Effector memory CD8-positive, alpha-beta T cell (primary cell): Measurements from ENCODE around the gene AP3D1.
"Not testable (repeated sequence)": the region's sequence is repeated elsewhere in the genome, so short reads cannot be mapped to it uniquely, and the experiment has no call there.

Experiments
- ATAC-seq: fragments of 150-1000 bp; cut with Tn5 transposase; replicated peaks from 2 replicates; pipeline ENCODE4 v1.10.0; 2021; ENCODE audit warnings: mild to moderate bottlenecking, moderate library complexity
- DNase-seq, 3 experiments: peaks; one replicate each; pipeline ENCODE4 v3.0.0; 2021
- H3K27ac Mint-ChIP-seq, 2 donors: one replicate each; pipeline ENCODE4 v1.8.0; 2022; ENCODE audit warnings: mild to moderate bottlenecking in 2 of 2, mixed read lengths in 2 of 2, moderate library complexity in 2 of 2
- H3K27me3 Mint-ChIP-seq, 2 donors: one replicate each; pipeline ENCODE4 v1.8.0; 2022; ENCODE audit warnings: mixed read lengths in 2 of 2
- H3K36me3 Mint-ChIP-seq: one replicate; pipeline ENCODE4 v1.8.0; 2022; ENCODE audit warnings: mild to moderate bottlenecking, moderate library complexity, mixed read lengths; ENCODE audit not compliant: insufficient read depth
- H3K4me1 Mint-ChIP-seq, 2 donors: one replicate each; pipeline ENCODE4 v1.8.0; 2022; ENCODE audit warnings: low read depth in 2 of 2, mixed read lengths in 2 of 2
- H3K4me3 Mint-ChIP-seq, 2 donors: one replicate each; pipeline ENCODE4 v1.8.0; 2022; ENCODE audit warnings: mild to moderate bottlenecking in 2 of 2, mixed read lengths in 2 of 2, moderate library complexity in 2 of 2
- H3K9me3 Mint-ChIP-seq, 2 donors: one replicate each; pipeline ENCODE4 v1.8.0; 2022; ENCODE audit warnings: mixed read lengths in 2 of 2

AP3D1 gene

DNA sequence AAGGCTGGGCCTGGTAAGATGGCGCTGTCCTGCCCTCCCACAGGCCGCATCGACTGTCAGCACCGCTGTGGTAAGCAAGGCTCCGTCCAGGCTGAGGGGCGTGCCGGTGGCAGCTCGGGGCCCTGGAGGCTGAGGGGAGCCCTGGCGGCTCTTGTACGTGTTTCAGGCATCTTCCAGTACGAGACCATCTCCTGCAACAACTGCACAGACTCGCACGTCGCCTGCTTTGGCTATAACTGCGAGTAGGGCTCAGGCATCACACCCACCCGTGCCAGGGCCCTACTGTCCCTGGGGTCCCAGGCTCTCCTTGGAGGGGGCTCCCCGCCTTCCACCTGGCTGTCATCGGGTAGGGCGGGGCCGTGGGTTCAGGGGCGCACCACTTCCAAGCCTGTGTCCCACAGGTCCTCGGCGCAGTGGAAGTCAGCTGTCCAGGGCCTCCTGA, 53.5 kb downstream of the AP3D1 start:
- peak overlapping the region; percentile 80 to 99 for H3K4me3 Mint-ChIP-seq
- H3K27me3 Mint-ChIP-seq = no peaks in the 10 kb centered on the region
- H3K9me3 Mint-ChIP-seq = no peaks in the 10 kb centered on the region
- ATAC-seq (no peak), DNase-seq (no peak)
- no peak overlapping the region for H3K27ac Mint-ChIP-seq
- H3K4me1 Mint-ChIP-seq = peaks cover 22 to 32% of the 10 kb centered on the region in 2 donors
- peaks cover 56% of the 10 kb centered on the region for H3K36me3 Mint-ChIP-seq

GRCh38 chr19:2097203-2097885, 54.0 kb downstream of the AP3D1 start:
- DNase-seq = peak in 2 of 3 experiments; percentile 42
- H3K27ac Mint-ChIP-seq = peak overlapping the region; percentile 71 to 76
- peaks cover 59% of the 10 kb centered on the region for H3K36me3 Mint-ChIP-seq
- H3K4me1 Mint-ChIP-seq = peaks cover 22 to 32% of the 10 kb centered on the region in 2 donors
- peak; percentile 11 for ATAC-seq
- H3K9me3 Mint-ChIP-seq = no peaks in the 10 kb centered on the region
- H3K27me3 Mint-ChIP-seq = no peaks in the 10 kb centered on the region
- H3K4me3 Mint-ChIP-seq = peak overlapping the region; percentile 80 to 99

GRCh38 chr19:2096480-2097202, 54.7 kb downstream of the AP3D1 start, which contains the start of gene IZUMO4:
Gene IZUMO4, plus strand, starts transcription at chr19:2096915. Its CDS starts 31 bp downstream, at chr19:2096946.
- ATAC-seq = peak; percentile 80
- peaks cover 22 to 29% of the 10 kb centered on the region in 2 donors for H3K4me1 Mint-ChIP-seq
- H3K9me3 Mint-ChIP-seq = no peaks in the 10 kb centered on the region
- peaks cover 58% of the 10 kb centered on the region for H3K36me3 Mint-ChIP-seq
- no peaks in the 10 kb centered on the region for H3K27me3 Mint-ChIP-seq
- peak within 1 kb of the TSS; percentile 95 to 96 for H3K27ac Mint-ChIP-seq
- peak; percentile 99 for DNase-seq
- H3K4me3 Mint-ChIP-seq = peak within 1 kb of the TSS; percentile 99

GRCh38 chr19:2096034-2096479, 55.3 kb downstream of the AP3D1 start, which contains the start of gene MOB3A:
Gene MOB3A, minus strand, starts transcription at chr19:2096326. Its CDS starts 17,766 bp downstream, at chr19:2078560.
- peak within 1 kb of the TSS; percentile 99 for H3K4me3 Mint-ChIP-seq
- H3K27ac Mint-ChIP-seq = peak within 1 kb of the TSS; percentile 95 to 96
- ATAC-seq = peak; percentile 60
- peaks cover 58% of the 10 kb centered on the region for H3K36me3 Mint-ChIP-seq
- H3K9me3 Mint-ChIP-seq = no peaks in the 10 kb centered on the region
- no peaks in the 10 kb centered on the region for H3K27me3 Mint-ChIP-seq
- DNase-seq = peak in 1 of 3 experiments; percentile 83
- H3K4me1 Mint-ChIP-seq = peaks cover 23 to 29% of the 10 kb centered on the region in 2 donors

DNA sequence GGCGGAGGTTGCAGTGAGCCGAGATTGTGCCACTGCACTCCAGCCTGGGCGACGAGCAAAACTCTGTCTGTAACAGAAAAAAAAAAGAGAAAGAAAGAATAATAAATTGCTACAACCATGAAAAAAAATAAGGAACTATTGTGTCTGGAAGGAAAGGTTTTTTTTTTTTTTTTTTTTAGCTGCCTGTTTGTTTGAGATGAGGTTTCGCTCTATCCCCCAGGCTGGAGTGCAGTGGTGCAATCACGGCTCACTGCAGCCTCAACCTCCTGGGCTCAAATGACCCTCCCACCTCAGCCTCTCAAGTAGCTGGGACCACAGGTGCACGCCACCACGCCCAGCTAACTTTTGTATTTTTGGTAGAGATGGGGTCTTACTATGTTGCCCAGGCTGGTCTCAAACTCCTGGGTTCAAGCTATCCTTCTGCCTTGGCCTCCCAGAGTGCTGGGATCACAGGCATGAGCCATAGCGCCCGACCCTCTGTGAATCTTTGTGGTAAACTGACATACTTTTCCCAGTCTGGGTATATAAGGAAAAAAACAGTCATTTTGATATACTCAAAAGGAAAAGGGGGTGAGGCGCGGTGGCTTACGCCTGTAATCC, 59.3 kb downstream of the AP3D1 start:
- not testable (repeated sequence) for H3K9me3 Mint-ChIP-seq, H3K27ac Mint-ChIP-seq

DNA sequence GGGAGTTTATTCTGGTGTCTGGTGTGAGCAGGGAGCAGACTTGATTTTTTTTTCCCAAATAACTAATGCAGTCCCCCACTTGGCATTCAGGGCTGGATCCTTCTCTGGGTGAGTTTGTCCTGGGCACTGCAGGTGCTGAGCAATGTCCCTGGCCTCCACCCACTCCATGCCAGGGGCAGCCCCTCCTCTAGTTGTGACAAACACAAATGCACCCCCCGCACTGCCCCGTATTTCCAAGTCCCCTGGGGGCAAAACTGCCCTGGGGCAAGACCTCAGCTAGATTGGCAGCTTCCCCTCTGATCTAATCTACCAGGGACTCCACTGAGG, 61.7 kb downstream of the AP3D1 start:
- Mint-ChIP-seq H3K36me3 (peaks cover 57% of the 10 kb centered on the region), H3K27ac (peak overlapping the region; percentile 90 to 98), H3K27me3 (no peaks in the 10 kb centered on the region), H3K9me3 (no peaks in the 10 kb centered on the region), H3K4me3 (peak overlapping the region; percentile 96 to 98), H3K4me1 (peaks cover 61 to 62% of the 10 kb centered on the region in 2 donors)
- ATAC-seq = no peak
- no peak for DNase-seq

More for the DNA sequence above, 59.3 kb downstream of the AP3D1 start:
- DNase-seq, H3K27me3 Mint-ChIP-seq, ATAC-seq: not testable (repeated sequence)
- peaks cover 59 to 61% of the 10 kb centered on the region in 2 donors for H3K4me1 Mint-ChIP-seq
- peak overlapping the region; percentile 48 to 99 for H3K4me3 Mint-ChIP-seq
- H3K36me3 Mint-ChIP-seq = peaks cover 57% of the 10 kb centered on the region

- peak overlapping the region; percentile 96 to 98 for H3K4me3 Mint-ChIP-seq
- H3K9me3 Mint-ChIP-seq = no peaks in the 10 kb centered on the region
- peak overlapping the region; percentile 90 to 98 for H3K27ac Mint-ChIP-seq
- no peaks in the 10 kb centered on the region for H3K27me3 Mint-ChIP-seq
- peaks cover 55 to 57% of the 10 kb centered on the region in 2 donors for H3K4me1 Mint-ChIP-seq
- no peak for ATAC-seq
- DNase-seq = no peak
- peaks cover 57% of the 10 kb centered on the region for H3K36me3 Mint-ChIP-seq
These were observed 62.2 kb downstream of the AP3D1 start for GRCh38 chr19:2089001-2089711.

GRCh38 chr19:2087621-2088100, 63.7 kb downstream of the AP3D1 start:
- DNase-seq = peak in 1 of 3 experiments; percentile 30
- H3K36me3 Mint-ChIP-seq = peaks cover 59% of the 10 kb centered on the region
- ATAC-seq = peak; percentile 25
- no peaks in the 10 kb centered on the region for H3K27me3 Mint-ChIP-seq
- H3K9me3 Mint-ChIP-seq = no peaks in the 10 kb centered on the region
- peak overlapping the region; percentile 96 to 98 for H3K4me3 Mint-ChIP-seq
- peak overlapping the region; percentile 89 to 98 for H3K27ac Mint-ChIP-seq
- peaks cover 59 to 62% of the 10 kb centered on the region in 2 donors for H3K4me1 Mint-ChIP-seq

GRCh38 chr19:2086695-2087620, 64.4 kb downstream of the AP3D1 start:
- Mint-ChIP-seq H3K27ac (peak overlapping the region; percentile 89 to 98), H3K4me1 (peaks cover 65 to 69% of the 10 kb centered on the region in 2 donors), H3K4me3 (peak overlapping the region; percentile 96 to 98), H3K36me3 (peaks cover 60% of the 10 kb centered on the region)
- DNase-seq, H3K9me3 Mint-ChIP-seq, ATAC-seq, H3K27me3 Mint-ChIP-seq: not testable (repeated sequence)

DNA sequence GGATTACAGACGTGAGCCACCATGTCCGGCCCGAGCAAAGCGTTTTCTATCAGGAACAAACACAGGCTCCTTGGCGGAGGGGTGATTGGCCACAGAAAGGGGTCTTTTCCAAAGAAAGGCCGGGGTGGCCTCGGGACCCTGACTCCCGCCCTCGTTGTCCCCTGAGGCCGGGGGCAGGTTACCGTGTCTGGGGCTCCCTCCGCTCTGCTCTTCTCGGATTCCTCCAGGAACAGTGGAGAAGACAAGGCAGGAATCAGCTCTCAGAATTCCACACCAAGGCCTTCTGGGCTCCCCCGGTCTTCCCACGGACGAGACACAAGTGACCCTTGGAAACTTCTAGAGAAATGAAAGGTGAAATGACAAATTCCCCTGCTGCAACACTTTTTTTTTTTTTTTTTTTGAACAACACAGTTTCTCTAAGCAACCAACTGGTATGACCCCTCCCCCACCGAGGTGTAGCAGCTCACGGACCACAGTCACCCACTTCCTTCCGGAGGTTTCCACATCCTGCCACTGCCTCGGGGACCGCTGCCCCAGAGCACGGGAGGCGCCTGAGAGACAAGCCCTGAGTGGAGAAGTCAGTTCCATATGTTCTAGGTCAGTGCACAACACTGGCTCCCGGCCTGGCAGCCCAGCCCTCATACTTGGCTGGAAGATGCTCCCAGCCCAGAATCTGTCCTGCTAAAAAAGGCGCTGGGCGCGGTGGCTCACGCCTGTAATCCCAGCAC, 66.2 kb downstream of the AP3D1 start:
- Mint-ChIP-seq H3K36me3 (peaks cover 72% of the 10 kb centered on the region), H3K4me1 (peaks cover 72 to 74% of the 10 kb centered on the region in 2 donors), H3K27ac (peak overlapping the region; percentile 97 to 98), H3K4me3 (peak overlapping the region; percentile 96 to 98), H3K27me3 (no peaks in the 10 kb centered on the region), H3K9me3 (no peaks in the 10 kb centered on the region)
- DNase-seq (peak; percentile 92 to 96 (median 93)), ATAC-seq (peak; percentile 64)

GRCh38 chr19:2083174-2083854, 68.1 kb downstream of the AP3D1 start:
- Mint-ChIP-seq H3K4me3 (peak overlapping the region; percentile 96 to 98), H3K9me3 (no peaks in the 10 kb centered on the region), H3K36me3 (peaks cover 91% of the 10 kb centered on the region), H3K27me3 (no peaks in the 10 kb centered on the region), H3K4me1 (peaks cover 67 to 68% of the 10 kb centered on the region in 2 donors), H3K27ac (peak overlapping the region; percentile 97 to 98)
- ATAC-seq (peak; percentile 34), DNase-seq (peak; percentile 63 to 64 (median 63))
